ENCODE data around the gene PALD1.

The PALD1 gene

GRCh38 chr10:70478191-70479164, at the start of gene PALD1:
PALD1 (plus strand) TSS chr10:70478767; CDS start chr10:70525952, 47,185 bp downstream.
- DNase-seq (ENCODE audit: low read depth in 2 of 2): peak in 1 of 2 donors; percentile 39

- no peak for DNase-seq (ENCODE audit: low read depth in 2 of 2)
Observed at GRCh38 chr10:70430493-70431445, 47.8 kb upstream of the PALD1 start.

- no peak for DNase-seq (ENCODE audit: low read depth in 2 of 2)
Observed at GRCh38 chr10:70432101-70432500, 46.5 kb upstream of the PALD1 start.

GRCh38 chr10:70432561-70433263, 45.9 kb upstream of the PALD1 start:
- no peak for DNase-seq (ENCODE audit: low read depth in 2 of 2)

- no peak for DNase-seq (ENCODE audit: low read depth in 2 of 2)
Observed at GRCh38 chr10:70433581-70434280, 44.8 kb upstream of the PALD1 start.

- no peak for DNase-seq (ENCODE audit: low read depth in 2 of 2)
Observed at GRCh38 chr10:70435241-70436085, 43.1 kb upstream of the PALD1 start.

- DNase-seq (ENCODE audit: low read depth in 2 of 2): no peak
Observed at GRCh38 chr10:70437721-70438120, 40.8 kb upstream of the PALD1 start.

GRCh38 chr10:70440296-70441160, 38.0 kb upstream of the PALD1 start:
- DNase-seq (ENCODE audit: low read depth in 2 of 2): no peak

- DNase-seq (ENCODE audit: low read depth in 2 of 2): no peak
Observed at GRCh38 chr10:70441161-70441894, 37.2 kb upstream of the PALD1 start, which contains the start of gene NODAL. NODAL (minus strand) TSS chr10:70441681; CDS start chr10:70441667, 14 bp downstream.

GRCh38 chr10:70441895-70442309, 36.7 kb upstream of the PALD1 start:
- no peak for DNase-seq (ENCODE audit: low read depth in 2 of 2)

- no peak for DNase-seq (ENCODE audit: low read depth in 2 of 2)
Observed at GRCh38 chr10:70442332-70442988, 36.1 kb upstream of the PALD1 start.

- no peak for DNase-seq (ENCODE audit: low read depth in 2 of 2)
Observed at GRCh38 chr10:70444744-70445143, 33.8 kb upstream of the PALD1 start.

GRCh38 chr10:70445718-70446657, 32.6 kb upstream of the PALD1 start:
- DNase-seq (ENCODE audit: low read depth in 2 of 2): no peak

GRCh38 chr10:70448236-70448635, 30.3 kb upstream of the PALD1 start:
- DNase-seq (ENCODE audit: low read depth in 2 of 2): no peak

GRCh38 chr10:70455213-70455630, 23.3 kb upstream of the PALD1 start:
- DNase-seq (ENCODE audit: low read depth in 2 of 2): no peak

GRCh38 chr10:70456164-70456563, 22.4 kb upstream of the PALD1 start:
- no peak for DNase-seq (ENCODE audit: low read depth in 2 of 2)
